OCI-LY1 (cell line): Measurements from ENCODE around the gene TSPAN5.

Experiments used
- H2AFZ ChIP-seq: fragments of 200-600 bp; sonication (generic), shearing (Covaris generic); 2 replicates; pipeline ENCODE4 v1.6.0; 2014; ENCODE audit warnings: antibody characterized with exemption, mild to moderate bottlenecking, low read length
- H3F3A ChIP-seq: fragments of 200-600 bp; sonication (generic), shearing (Covaris generic); 2 replicates; pipeline ENCODE4 v1.6.0; 2014; ENCODE audit warnings: mild to moderate bottlenecking, antibody characterized with exemption, low read length, moderate library complexity; ENCODE audit not compliant: insufficient read depth
- H3K27ac ChIP-seq: fragments of 200-600 bp; sonication (generic); 2 replicates; pipeline ENCODE4 v1.5.1; 2014; ENCODE audit warnings: low read length, mixed run types, mild to moderate bottlenecking, low read depth; ENCODE audit not compliant: poor library complexity, severe bottlenecking
- H3K27me3 ChIP-seq: fragments of 200-600 bp; sonication (generic); 2 replicates; pipeline ENCODE4 v1.6.0; 2014; ENCODE audit warnings: antibody characterized with exemption, mild to moderate bottlenecking, low read length, moderate library complexity; ENCODE audit not compliant: insufficient read depth
- H3K36me3 ChIP-seq: fragments of 200-600 bp; sonication (generic); 2 replicates; pipeline ENCODE4 v1.6.1; 2014; ENCODE audit warnings: mild to moderate bottlenecking, antibody characterized with exemption, low read length, moderate library complexity, mixed read lengths; ENCODE audit not compliant: insufficient read depth
- H3K4me1 ChIP-seq: fragments of 200-600 bp; sonication (generic); 2 replicates; pipeline ENCODE4 v1.5.1; 2014; ENCODE audit warnings: mild to moderate bottlenecking, low read length, moderate library complexity; ENCODE audit not compliant: insufficient read depth, severe bottlenecking
- H3K4me2 ChIP-seq: fragments of 200-600 bp; sonication (generic), shearing (Covaris generic); 2 replicates; pipeline ENCODE4 v1.6.1; 2014; ENCODE audit warnings: low read length
- H3K4me3 ChIP-seq: fragments of 200-600 bp; sonication (generic); 2 replicates; pipeline ENCODE4 v1.5.1; 2014; ENCODE audit warnings: low read length, low read depth, mild to moderate bottlenecking, mixed read lengths; ENCODE audit not compliant: poor library complexity, severe bottlenecking
- H3K79me2 ChIP-seq: fragments of 200-600 bp; shearing (Covaris generic); 2 replicates; pipeline ENCODE4 v1.6.1; 2016; ENCODE audit warnings: mixed run types, low read length, mixed read lengths; ENCODE audit not compliant: insufficient read depth
- H3K9ac ChIP-seq: fragments of 200-600 bp; sonication (generic), shearing (Covaris generic); 2 replicates; pipeline ENCODE4 v1.6.1; 2014; ENCODE audit warnings: mild to moderate bottlenecking, low read length, mixed read lengths
- H3K9me2 ChIP-seq: fragments of 200-600 bp; sonication (generic), shearing (Covaris generic); 2 replicates; pipeline ENCODE4 v1.6.1; 2014; ENCODE audit warnings: low read depth, mild to moderate bottlenecking, low read length, mixed read lengths
- H3K9me3 ChIP-seq: fragments of 200-600 bp; shearing (Covaris generic); 2 replicates; pipeline ENCODE4 v1.6.1; 2014; ENCODE audit warnings: low read length, mixed read lengths
- H4K20me1 ChIP-seq: fragments of 200-600 bp; sonication (generic), shearing (Covaris generic); 2 replicates; pipeline ENCODE4 v1.6.0; 2016; ENCODE audit warnings: mild to moderate bottlenecking, low read length; ENCODE audit not compliant: insufficient read depth
- EZH2 ChIP-seq: fragments of 200-600 bp; sonication (generic), shearing (Covaris generic); IDR thresholded peaks from 2 replicates; pipeline ENCODE4 v1.8.0; 2017; ENCODE audit warnings: borderline replicate concordance, mixed run types, mild to moderate bottlenecking, antibody characterized with exemption, low read length, moderate library complexity, mixed read lengths
- TF ChIP-seq, protein P1 (sequence below): fragments of 200-600 bp; sonication (generic), shearing (Covaris generic); IDR thresholded peaks from 2 replicates; pipeline ENCODE4 v1.5.1; 2017; ENCODE audit warnings: mild to moderate bottlenecking, antibody characterized with exemption, low read length, moderate library complexity, mixed read lengths

Gene TSPAN5

DNA sequence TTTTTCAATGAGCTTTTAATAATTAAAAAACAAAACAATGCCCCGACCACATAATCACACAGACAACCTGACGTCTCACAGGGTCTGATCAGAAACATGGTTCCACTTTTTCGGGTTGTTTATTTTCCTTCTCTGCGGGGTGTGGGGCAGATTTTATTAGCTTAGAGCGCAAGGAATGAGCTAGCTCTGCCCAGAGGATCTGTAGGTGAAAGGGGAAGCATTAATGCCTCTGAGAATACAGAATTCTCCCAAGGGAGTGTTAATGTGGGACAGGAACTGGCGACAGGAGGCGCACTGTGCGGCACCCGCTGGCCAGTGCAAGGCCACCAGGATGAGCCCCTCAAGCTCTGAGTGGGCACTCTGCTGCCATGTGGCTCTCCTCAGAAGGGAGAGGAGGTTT, 181.5 kb downstream of the TSPAN5 start:
- Histone ChIP-seq H3K4me2 (no peak overlapping the region), H3K4me3 (no peak overlapping the region), H3K79me2 (no peaks in the 10 kb centered on the region)

GRCh38 chr4:98474408-98474844, 184.0 kb downstream of the TSPAN5 start:
- no peak overlapping the region for H2AFZ ChIP-seq
- no peaks in the 10 kb centered on the region for H3F3A ChIP-seq
- H3K9ac ChIP-seq: no peak overlapping the region
- H3K4me3 ChIP-seq: no peak overlapping the region
- no peaks in the 10 kb centered on the region for H3K36me3 ChIP-seq
- H3K27me3 ChIP-seq: no peaks in the 10 kb centered on the region
- no peaks in the 10 kb centered on the region for H3K9me3 ChIP-seq
- TF ChIP-seq, protein P1, sequence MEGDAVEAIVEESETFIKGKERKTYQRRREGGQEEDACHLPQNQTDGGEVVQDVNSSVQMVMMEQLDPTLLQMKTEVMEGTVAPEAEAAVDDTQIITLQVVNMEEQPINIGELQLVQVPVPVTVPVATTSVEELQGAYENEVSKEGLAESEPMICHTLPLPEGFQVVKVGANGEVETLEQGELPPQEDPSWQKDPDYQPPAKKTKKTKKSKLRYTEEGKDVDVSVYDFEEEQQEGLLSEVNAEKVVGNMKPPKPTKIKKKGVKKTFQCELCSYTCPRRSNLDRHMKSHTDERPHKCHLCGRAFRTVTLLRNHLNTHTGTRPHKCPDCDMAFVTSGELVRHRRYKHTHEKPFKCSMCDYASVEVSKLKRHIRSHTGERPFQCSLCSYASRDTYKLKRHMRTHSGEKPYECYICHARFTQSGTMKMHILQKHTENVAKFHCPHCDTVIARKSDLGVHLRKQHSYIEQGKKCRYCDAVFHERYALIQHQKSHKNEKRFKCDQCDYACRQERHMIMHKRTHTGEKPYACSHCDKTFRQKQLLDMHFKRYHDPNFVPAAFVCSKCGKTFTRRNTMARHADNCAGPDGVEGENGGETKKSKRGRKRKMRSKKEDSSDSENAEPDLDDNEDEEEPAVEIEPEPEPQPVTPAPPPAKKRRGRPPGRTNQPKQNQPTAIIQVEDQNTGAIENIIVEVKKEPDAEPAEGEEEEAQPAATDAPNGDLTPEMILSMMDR: no peak
- no peak for TF ChIP-seq EZH2
- no peak overlapping the region for H3K27ac ChIP-seq
- H3K9me2 ChIP-seq: no peaks in the 10 kb centered on the region
- H4K20me1 ChIP-seq: no peaks in the 10 kb centered on the region
- no peak overlapping the region for H3K4me2 ChIP-seq
- H3K79me2 ChIP-seq: no peaks in the 10 kb centered on the region
- H3K4me1 ChIP-seq: no peaks in the 10 kb centered on the region

More for the DNA sequence above, 181.5 kb downstream of the TSPAN5 start:
- Histone ChIP-seq H3K9ac (no peak overlapping the region), H3F3A (no peaks in the 10 kb centered on the region), H2AFZ (no peak overlapping the region), H3K9me3 (no peaks in the 10 kb centered on the region), H3K27ac (no peak overlapping the region), H3K36me3 (no peaks in the 10 kb centered on the region), H3K9me2 (no peaks in the 10 kb centered on the region), H4K20me1 (no peaks in the 10 kb centered on the region), H3K27me3 (no peaks in the 10 kb centered on the region), H3K4me1 (no peaks in the 10 kb centered on the region)
- no peak for TF ChIP-seq EZH2
- TF ChIP-seq, protein P1: no peak

GRCh38 chr4:98473046-98473445, 185.4 kb downstream of the TSPAN5 start:
- Histone ChIP-seq H3K36me3 (no peaks in the 10 kb centered on the region), H3K27ac (no peak overlapping the region), H2AFZ (no peak overlapping the region), H3K4me1 (no peaks in the 10 kb centered on the region), H3K27me3 (no peaks in the 10 kb centered on the region; the same call in 1 of the 2 replicates), H4K20me1 (no peaks in the 10 kb centered on the region), H3K9ac (no peak overlapping the region), H3K4me3 (no peak overlapping the region), H3K79me2 (no peaks in the 10 kb centered on the region), H3F3A (no peaks in the 10 kb centered on the region), H3K9me2 (no peaks in the 10 kb centered on the region), H3K9me3 (no peaks in the 10 kb centered on the region), H3K4me2 (no peak overlapping the region)
- TF ChIP-seq, protein P1: no peak
- TF ChIP-seq EZH2: no peak
